Prostate gland (tissue), 2 donors: ENCODE data around the gene SLC49A4. TPM values are rescaled to one million over a fixed set of nuclear protein-coding genes. Genes with fewer than 3 reads are reported as not detected.

Experiments used
- DNase-seq: peaks from one replicate; pipeline ENCODE4 v3.0.0-alpha.2; 2019; ENCODE audit warnings: low spot score
- H3K27ac ChIP-seq, 2 donors: fragments of 200-600 bp; sonication (generic); 2 replicates each; pipeline ENCODE4 v1.5.1; 2017 to 2019
- H3K27me3 ChIP-seq: fragments of 200-600 bp; sonication (generic); replicated peaks from 2 replicates; pipeline ENCODE4 v1.5.1; 2019; ENCODE audit not compliant: insufficient read depth
- H3K36me3 ChIP-seq, 2 donors: fragments of 200-600 bp; sonication (generic); 1 replicate in 1 of 2; 2 replicates in 1 of 2; pipeline versions ENCODE4 v1.5.1 to v1.8.1; 2017 to 2019
- H3K4me1 ChIP-seq: fragments of 200-600 bp; sonication (generic); replicated peaks from 2 replicates; pipeline ENCODE4 v1.5.1; 2019
- H3K4me3 ChIP-seq, 2 donors: fragments of 200-600 bp; sonication (generic); 2 replicates each; pipeline ENCODE4 v1.5.1; 2017 to 2019
- H3K9me3 ChIP-seq: fragments of 200-600 bp; sonication (generic); 2 replicates; pipeline ENCODE4 v1.5.1; 2017
- CTCF ChIP-seq, 4 experiments: fragments of 200-600 bp in 2 of 4; fragments of 450-650 bp in 2 of 4; sonication (generic) in 2 of 4; IDR thresholded peaks; 1 replicate in 3 of 4; 2 replicates in 1 of 4; pipeline ENCODE4 v1.5.1; 2016 to 2019; ENCODE audit warnings: antibody characterized with exemption in 4 of 4, mild to moderate bottlenecking in 2 of 4, moderate library complexity in 2 of 4
- POLR2A ChIP-seq: fragments of 450-650 bp; IDR thresholded peaks from one replicate; pipeline ENCODE4 v1.6.1; 2016; ENCODE audit warnings: antibody characterized with exemption, mild to moderate bottlenecking
- POLR2AphosphoS5 ChIP-seq: sonication (generic); formaldehyde crosslinking; IDR thresholded peaks from one replicate; pipeline ENCODE4 v1.6.1; 2017; ENCODE audit warnings: antibody characterized with exemption
- WGBS: methylation state at CpG from one replicate; pipeline ENCODE4 v1.1.5; 2018; 5-methylcytosine and 5-hydroxymethylcytosine counted together
- intact Hi-C: fragments of 100-400 bp; cut with DNase I; formaldehyde crosslinking; loops from one replicate; pipeline ENCODE4 v1.14.2; 2022
- total RNA-seq, 2 donors: library from RNA; depleted of rRNA; stranded (reverse); fragments of >200 nt; gene quantifications; one replicate each; pipeline ENCODE4 v1.1.0, GENCODE V29; 2016

The SLC49A4 gene
- total RNA-seq, 2 donors from 2014 or later, result 26.7 to 34.7 TPM

- H3K27me3 ChIP-seq, result peaks cover 5% of the 10 kb centered on the region
Observed at GRCh38 chr3:122926811-122927210, 131.9 kb downstream of the SLC49A4 start.

GRCh38 chr3:122927726-122928125, 132.9 kb downstream of the SLC49A4 start:
- intact Hi-C loops, result no loop called here
- Histone ChIP-seq H3K9me3 (no peaks in the 10 kb centered on the region), H3K27me3 (peaks cover 5% of the 10 kb centered on the region), H3K27ac (no peak overlapping the region), H3K4me1 (no peaks in the 10 kb centered on the region), H3K36me3 (no peaks in the 10 kb centered on the region), H3K4me3 (no peak overlapping the region)
- no peak for DNase-seq
- TF ChIP-seq CTCF (IDR thresholded peaks at IDR 0.05) (no peak), POLR2AphosphoS5 (no peak), POLR2A (no peak)
- 95% methylated on average over 10 of the region's 10 CpGs for WGBS

More at GRCh38 chr3:122926811-122927210, 131.9 kb downstream of the SLC49A4 start:
- Histone ChIP-seq H3K4me3 (no peak overlapping the region), H3K36me3 (no peaks in the 10 kb centered on the region), H3K9me3 (no peaks in the 10 kb centered on the region), H3K4me1 (no peaks in the 10 kb centered on the region), H3K27ac (no peak overlapping the region)
- 95% methylated on average over 3 of the region's 3 CpGs for WGBS
- TF ChIP-seq POLR2A, result no peak
- TF ChIP-seq CTCF (IDR thresholded peaks at IDR 0.05), result no peak
- no peak for TF ChIP-seq POLR2AphosphoS5
- intact Hi-C loops, result no loop called here
- DNase-seq, result no peak

DNA sequence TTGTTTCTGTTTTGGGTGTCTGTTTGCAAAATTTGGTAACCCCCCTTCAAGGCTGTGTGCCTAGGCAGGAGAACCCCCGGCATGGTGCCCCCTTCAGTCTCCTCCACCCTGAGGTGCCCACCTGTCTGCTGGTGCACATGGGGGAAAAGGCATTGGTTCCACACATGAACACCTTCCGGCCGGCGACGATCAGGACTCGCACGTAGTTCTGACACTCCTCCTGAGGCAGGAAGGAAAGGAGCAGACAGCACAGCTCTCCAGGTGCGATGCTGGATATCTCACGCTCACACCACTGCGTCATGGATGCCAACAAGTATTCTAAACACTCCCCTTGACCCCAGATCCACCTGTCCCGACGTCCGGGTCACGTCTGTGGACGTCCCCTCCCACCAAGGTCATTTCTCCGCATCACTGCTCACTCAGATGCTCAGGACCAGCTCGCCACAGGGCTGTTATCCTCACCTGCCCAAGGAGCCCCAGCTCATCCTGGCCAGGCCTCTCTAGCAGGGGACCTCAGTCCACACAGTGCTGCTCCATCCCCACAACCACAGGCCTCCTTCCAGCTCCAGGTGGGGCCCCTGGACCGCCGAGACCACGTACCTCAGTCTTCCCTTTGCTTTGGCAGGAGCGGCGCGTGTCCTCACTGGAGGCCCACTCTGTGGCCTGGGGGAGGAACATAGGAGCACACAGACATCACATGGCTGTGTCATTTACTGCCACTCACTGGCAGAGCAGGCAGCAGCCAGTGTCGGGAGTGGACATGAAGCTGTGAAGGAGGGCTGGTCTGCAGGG, 133.7 kb downstream of the SLC49A4 start:
- 90% methylated on average over 24 of the region's 24 CpGs for WGBS
- Histone ChIP-seq H3K4me3 (no peak overlapping the region), H3K9me3 (no peaks in the 10 kb centered on the region), H3K4me1 (no peaks in the 10 kb centered on the region), H3K27ac (no peak overlapping the region), H3K36me3 (no peaks in the 10 kb centered on the region), H3K27me3 (peaks cover under 1% of the 10 kb centered on the region)
- TF ChIP-seq CTCF (IDR thresholded peaks at IDR 0.05), result no peak
- TF ChIP-seq POLR2A, result no peak
- no peak for TF ChIP-seq POLR2AphosphoS5
- DNase-seq, result no peak
- intact Hi-C loops, result no loop called here

- H3K9me3 ChIP-seq, result no peaks in the 10 kb centered on the region
- no peaks in the 10 kb centered on the region for H3K4me1 ChIP-seq
- no peak overlapping the region for H3K27ac ChIP-seq
- DNase-seq, result no peak
- no peak overlapping the region for H3K4me3 ChIP-seq
- no peak for TF ChIP-seq POLR2A
- TF ChIP-seq CTCF (IDR thresholded peaks at IDR 0.05), result no peak
- TF ChIP-seq POLR2AphosphoS5, result no peak
- WGBS, result 60% methylated on average over 12 of the region's 12 CpGs
- intact Hi-C loops, result no loop called here
- no peaks in the 10 kb centered on the region for H3K27me3 ChIP-seq
- H3K36me3 ChIP-seq, result no peaks in the 10 kb centered on the region
Observed at GRCh38 chr3:122929188-122930062, 134.6 kb downstream of the SLC49A4 start.
